ENCODE measurements around the gene MCCD1. TPM values are rescaled to one million over a fixed set of nuclear protein-coding genes. Genes with fewer than 3 reads are reported as not detected.
"Not testable (repeated sequence)": the region's sequence is repeated elsewhere in the genome, so short reads cannot be mapped to it uniquely, and the experiment has no call there.

The MCCD1 gene, protein sequence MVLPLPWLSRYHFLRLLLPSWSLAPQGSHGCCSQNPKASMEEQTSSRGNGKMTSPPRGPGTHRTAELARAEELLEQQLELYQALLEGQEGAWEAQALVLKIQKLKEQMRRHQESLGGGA
- not detected for total RNA-seq

DNA sequence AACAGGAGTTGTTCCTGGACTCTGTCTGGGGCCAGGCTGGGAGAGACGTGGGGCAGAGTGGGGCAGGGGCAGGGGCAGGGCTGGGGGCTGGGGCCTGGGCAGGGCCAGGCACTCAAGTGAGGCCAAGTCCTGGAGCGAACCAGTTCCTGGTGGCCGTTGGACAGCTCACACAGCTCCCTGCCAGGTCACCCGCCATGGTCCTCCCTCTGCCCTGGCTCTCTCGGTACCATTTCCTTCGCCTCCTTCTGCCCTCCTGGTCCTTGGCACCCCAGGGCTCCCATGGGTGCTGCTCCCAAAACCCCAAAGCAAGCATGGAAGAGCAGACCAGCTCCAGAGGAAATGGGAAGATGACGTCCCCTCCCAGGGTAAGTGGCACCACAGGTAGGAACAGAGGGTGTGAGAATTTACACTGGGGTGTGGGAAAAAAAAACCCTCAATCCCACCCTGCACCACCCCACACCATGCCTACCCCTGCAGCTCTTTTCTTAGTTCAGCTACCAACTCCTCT lies at the start of gene MCCD1:
MCCD1 (plus strand) TSS at position 142 of the 508 bp plus-strand sequence; CDS start at position 195, 53 bp downstream.
- DNase-seq = no peak

DNA sequence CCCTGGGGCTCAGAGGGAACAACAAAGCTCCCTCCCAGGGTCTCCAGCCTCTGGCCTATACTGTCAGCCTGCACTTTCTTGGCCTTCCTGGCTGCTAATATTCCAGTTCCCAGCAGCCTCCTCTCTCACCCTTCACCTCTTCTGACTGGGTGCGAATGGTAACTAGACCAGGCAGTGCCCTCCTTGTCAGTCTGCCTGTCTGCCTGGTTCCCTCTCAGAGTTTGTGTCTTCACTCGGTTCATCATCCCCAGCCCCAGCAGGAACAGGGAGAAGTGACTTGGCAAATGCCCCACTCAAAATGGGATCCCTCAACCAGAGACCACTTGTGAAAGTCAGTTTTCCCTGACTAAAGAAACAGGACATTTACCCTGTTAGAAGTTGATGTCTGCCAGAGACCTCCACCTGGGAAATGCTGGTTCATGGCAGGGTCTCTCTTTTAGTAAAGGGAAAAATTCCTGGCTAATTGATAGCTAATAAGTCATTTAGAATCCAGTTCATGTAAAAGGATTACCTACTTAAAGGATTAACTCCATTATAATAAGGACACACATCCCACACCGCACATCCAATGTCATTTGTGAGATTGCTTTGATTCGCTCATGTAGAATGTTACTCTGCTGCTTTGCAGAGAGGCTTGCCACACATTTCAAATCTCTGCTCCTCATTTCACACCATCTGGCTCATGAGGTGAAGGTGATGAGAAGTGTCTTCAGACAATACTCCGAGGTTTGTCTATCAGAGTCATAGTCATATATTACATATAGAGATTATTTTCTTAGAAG lies 49.4 kb upstream of the MCCD1 start:
- no peak for DNase-seq

DNA sequence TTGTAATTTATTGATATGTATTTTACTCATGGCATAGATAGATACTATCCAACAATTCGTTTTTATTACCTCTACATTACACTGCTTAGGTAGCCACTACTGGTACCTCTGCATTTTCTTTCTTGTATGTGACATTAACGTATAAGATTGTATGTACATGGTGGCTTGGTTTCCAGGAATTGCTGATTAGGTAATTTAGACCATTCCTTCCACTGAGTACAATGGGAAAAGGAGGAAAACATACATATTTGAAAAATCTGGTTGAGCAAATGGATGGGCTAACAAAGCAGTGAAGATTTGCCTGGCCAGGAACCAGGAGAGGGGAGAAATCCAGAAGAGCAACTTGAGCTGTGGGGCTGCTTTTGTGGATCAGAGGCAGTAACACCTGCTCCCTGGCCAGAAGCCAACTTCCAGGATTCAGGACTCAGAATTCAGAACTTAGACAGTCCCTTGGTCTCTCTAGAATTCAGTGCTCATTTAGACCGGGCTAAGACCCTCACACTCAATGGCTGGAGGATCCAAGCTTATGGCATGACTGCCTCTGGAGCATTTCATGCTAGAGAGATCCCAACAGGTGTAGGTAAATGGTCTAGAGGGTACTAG lies 48.7 kb upstream of the MCCD1 start:
- DNase-seq = no peak

DNA sequence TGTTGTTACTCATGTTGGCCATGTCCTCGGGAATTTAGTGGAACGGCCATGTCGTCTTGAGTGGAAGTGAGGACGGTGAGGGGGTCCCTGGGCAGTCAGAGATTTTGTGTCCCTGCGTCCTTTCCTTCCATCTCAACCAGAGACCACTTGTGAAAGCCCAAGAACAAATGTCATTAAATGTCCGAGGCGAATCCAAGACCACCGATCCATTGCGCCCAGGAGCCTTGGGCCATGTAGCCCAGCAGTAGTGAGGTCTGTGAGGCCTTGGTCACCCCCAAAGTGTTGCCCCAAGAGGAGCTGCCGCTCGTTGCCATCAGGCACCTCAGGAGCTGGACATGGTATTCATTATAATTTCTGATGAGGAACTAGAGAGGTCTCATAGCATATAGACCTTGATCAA lies 48.2 kb upstream of the MCCD1 start:
- no peak for DNase-seq

DNA sequence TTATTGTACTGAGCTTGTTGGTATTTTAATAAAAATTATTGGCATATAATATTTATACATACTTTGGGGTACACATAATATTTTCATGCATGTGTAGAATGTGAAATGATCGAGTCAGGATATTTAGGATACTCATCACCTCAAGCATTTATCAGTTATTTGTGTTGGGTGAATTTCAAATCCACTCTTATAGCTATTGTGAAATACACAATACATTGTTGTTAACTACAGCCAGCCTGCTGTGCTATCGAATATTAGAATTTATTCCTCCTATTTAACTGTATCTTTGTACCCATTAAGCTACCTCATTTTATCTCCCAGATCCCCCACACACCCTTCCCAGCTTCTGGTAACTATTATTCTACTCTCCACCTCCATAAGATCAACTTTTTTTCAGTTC lies 45.4 kb upstream of the MCCD1 start:
- DNase-seq = no peak

DNA sequence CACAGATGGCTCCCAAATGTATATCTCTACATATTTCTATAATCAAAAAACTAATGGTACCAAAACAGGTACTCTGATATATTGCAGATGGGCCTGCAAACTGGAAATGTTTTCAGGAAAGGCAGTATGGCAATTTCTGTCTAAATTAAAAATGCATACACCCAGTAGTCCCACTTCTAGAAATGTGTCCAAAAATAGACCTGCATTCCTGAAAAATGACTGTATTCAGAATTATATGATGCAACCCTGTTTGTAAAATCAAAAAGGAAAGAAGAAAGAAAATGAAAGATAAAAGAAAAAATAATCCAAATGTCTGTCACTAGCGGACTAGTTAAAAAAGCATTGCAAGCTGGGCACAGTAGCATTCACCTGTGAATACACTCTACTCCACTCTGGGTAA lies 43.7 kb upstream of the MCCD1 start:
- DNase-seq = no peak

DNA sequence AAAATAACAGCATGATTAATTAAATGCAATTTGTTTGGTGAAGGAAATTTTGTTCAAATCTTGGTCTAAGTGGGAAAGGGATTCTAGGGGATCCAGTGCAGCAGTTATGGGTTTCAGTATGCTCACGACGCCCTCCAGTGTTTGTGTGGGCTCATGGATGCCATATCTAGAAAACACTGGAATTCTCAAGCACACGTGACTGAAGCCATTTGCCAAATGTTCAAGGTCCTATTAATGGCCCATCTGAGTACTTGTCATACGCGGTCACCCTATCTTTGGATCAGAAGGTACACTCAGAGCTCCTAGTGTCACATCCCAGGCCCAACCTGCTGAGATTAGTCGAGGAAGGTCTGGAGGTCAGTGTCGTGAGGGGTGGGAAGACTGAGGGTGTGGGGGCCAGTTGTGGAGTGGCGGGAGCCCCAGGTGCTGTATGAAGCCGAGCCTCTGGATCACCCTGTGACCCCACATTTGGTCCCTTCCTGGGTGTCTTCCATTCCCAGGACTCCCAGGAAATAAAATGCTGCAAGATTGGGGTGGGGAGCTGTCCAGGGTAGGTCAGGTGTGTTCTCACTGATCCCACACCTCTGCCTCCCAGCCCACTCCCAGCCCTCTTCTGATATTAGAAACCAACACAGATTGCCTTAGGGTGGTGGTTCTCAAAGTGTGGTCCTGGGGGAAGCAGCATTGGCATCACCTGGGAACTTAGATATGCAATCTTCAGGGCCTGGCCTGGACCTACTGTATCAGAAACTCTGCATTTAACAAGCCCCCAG lies 42.5 kb upstream of the MCCD1 start:
- DNase-seq = not testable (repeated sequence)

DNA sequence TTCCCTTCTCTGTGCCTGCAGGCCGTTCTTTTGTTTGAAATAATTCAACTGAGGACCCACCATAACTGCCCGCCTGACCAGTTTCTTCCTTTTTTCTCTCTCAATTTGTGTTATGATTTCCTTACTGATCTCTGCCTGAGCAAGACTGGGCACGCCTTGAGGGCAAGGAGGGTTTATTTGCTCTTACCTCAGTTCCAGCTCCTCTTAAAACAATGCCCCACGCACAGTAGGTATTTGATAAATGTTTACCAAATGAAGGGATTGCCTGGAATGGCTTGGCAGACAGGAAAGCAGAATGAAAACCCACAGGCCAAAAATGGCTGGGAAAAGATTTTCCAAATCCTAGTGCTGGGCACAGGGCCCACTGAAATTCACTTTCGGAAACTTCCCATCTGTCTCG lies 41.1 kb upstream of the MCCD1 start:
- not testable (repeated sequence) for DNase-seq

DNA sequence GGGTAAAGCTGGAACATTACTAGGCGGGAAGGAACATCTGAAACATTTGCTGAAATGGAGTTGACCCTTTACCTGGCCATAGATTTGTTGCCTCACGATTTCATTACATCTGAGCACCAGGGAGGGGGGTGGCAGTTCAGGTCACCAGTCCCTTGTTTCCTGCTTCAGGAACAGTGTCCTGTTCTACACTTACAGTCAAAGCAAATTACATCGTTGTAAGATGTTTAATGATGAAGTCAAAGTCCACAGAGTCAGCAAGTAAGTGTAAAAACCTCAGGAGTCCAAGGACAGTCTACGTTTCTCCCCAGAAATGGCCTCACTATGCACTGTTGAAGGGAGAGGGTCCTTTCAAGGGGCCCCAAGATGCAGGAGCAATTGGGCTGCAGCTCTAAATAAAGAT lies 39.7 kb upstream of the MCCD1 start:
- DNase-seq = no peak

DNA sequence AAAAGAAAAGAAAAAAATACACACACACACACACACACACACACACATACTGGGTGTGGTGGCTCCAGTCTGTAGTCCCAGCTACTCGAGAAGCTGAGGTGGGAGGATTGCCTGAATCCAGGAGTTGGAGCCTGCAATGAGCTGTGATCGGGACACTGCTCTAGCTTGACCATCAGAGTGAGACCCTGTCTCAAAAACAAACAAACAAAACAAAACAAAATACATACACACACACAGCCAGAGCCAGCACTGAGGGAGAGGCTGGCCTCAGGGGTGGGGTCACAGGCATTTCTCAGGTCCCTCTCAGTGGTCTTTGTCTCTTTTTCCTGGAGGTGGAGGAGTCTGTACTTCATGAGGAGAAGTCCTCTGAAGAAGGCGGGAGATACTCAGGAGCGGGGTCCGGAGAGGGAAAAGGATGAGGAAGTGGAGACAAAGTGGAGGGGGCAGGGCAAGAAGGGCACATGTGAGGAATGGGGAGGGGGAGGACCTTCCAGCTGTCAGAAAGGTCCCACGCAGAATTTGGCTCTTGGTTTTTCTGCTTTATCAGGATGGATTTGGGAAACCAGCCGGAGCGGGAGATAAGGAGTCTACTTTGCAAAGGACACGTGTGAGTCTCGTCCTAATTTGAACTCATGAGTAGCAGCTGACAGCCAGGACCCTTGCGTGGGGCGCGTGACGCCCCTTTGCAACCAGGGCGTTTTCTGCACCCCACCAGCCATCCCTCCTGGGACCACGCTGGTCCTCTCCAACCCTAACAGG lies 38.5 kb upstream of the MCCD1 start:
- DNase-seq = no peak

DNA sequence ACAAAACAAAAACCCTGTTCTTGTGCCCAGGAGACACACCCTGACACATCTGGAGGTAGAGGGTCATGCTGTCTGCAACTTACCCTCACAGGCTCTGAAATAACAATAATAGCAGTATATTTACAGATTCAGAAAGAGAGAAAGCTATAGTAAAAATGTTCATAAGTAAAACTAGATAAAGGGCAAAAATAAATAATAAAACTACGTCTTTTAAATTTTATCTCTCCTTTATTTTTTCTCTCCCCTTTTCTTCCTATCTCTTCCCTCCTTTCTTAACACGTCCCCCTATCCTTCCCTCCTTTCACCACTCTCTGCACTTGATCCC lies 35.2 kb upstream of the MCCD1 start:
- DNase-seq = not testable (repeated sequence)

DNA sequence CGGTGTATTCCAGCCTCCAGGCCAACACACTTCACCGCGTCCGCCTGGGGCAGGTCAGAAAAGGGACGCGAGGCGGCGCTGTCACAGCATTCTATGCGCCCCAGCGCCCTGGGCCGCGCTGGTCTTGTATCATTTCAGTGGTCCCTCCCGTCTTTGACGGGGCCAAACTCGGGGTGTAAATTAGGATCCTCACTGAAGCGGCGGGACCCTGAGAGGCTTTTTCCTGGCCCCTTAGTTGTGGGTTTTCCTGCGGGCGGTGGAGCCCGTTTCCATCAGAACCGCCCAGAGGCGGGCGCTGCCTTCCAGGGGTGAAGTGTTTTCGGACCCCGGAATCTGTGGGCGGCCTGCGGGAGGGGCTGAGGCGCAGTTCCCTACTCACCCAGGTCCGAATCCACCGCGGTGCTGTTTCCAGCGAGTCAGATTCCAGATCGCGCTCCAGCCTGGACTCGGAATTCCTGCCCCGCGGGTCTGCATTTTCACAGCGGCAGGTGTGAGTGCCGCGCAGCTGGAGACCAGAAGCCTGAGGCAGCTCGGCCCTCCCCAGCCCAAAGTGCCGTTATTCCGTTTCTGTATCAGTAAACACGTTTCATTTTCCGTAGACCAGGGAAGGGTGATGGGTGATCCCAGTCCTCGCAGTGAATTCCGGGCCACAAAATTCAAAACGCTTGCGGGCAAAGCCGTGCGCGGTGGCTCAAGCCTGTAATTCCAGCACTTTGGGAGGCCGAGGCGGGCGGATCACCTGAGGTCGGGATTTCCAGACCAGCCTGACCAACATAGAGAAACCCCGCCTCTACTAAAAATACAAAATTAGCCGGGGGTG lies 34.7 kb upstream of the MCCD1 start:
- peak; percentile 12 for DNase-seq

DNA sequence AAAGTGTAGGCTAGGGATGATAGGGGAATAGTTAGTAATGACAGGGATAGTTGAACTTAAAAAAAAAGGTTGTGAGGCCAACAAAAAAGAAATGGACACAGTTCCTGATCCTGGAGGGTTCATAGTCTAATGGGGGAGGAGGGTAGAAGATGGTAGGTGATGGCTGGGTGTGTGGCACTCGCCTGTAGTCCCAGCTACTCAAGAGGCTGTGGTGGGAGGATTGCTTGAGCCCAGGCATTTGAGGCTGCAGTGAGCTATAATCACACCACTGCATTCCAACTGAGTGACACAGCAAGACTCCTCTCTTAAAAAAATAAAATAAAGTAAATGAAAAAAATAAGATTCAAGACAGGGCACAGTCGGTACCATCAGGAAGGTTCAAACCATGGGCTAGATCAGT lies 33.2 kb upstream of the MCCD1 start:
- no peak for DNase-seq

DNA sequence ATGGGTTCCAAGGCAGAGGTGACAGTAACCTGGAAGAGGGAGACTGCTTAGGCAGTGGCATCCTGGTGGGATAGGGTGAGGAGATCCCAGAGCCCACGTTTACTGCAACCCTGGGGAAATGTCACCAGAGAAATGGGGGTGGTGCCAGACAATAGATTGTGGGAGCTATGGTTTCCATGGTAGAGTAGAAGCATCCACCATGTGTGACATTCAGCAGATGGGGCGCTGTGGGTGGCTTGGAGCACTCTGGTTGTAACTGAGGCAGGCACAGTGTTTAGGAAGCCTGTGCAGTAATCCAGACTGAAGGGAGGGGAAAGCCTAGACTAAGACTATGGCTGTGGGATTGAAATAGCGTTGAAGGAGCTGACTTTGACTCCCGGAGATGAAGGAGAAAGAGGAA lies 31.9 kb upstream of the MCCD1 start:
- not testable (repeated sequence) for DNase-seq

DNA sequence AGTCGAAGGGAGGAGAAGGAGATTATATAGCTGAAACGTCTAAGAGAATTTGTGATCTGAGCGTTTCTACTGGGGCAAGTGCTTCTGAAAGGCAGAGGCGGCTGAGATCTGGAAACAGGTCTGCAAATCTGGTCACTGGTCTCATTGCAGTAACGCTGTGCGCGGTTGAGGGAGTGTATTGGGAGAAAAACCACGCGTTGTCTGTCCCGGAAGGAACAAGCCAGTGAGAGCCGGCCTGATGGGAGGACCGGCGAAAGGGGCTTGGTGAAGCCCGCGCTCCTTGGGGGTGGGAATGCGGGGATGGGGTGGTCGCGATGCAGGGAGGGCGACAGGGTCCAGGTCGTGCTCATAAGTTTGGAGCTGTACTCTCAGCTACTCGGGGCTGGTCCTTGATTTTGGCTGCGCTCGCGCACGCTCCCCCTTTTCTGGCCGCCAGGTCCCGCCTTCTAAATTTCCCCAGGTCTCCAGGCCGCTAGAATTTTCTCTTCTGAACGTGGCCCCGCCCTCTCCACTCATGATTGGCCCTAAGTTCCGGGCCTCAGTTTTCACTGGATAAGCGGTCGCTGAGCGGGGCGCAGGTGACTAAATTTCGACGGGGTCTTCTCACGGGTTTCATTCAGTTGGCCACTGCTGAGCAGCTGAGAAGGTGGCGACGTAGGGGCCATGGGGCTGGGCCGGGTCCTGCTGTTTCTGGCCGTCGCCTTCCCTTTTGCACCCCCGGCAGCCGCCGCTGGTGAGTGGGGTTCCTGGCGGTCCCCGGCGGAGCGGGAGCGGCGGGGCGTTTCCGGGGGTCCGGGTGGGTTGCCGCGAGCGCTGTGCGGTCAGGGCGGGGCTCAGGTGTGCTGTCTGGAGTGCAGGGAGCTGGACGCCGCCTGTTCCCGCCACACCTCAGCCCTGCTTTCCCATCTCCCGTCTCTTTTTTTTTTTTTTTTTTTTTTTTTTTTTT lies 31.0 kb upstream of the MCCD1 start, which contains the start of gene MICB:
MICB (plus strand) TSS at position 615 of the 946 bp plus-strand sequence; CDS start at position 664, 49 bp downstream.
- no peak for DNase-seq

DNA sequence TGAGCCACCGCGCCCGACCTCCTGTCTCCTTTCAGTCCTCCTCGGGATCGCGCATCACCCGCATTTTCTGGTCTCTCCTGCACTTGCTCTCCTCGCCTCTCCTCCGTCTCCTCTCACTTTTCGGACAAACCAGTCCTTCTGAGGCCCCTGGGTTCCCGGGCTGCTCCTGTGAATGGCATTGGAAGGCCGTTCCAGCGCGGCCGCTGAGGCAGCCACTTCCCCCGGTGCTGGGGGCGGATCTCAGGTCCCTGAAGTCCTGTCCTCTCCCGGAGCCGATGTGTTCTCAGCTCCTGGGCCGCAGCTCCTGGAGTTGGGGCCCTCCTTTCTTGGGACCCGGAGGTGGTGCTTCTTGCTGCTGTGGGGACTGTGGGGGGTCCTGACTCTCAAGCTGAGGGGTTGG lies 30.0 kb upstream of the MCCD1 start:
- no peak for DNase-seq

DNA sequence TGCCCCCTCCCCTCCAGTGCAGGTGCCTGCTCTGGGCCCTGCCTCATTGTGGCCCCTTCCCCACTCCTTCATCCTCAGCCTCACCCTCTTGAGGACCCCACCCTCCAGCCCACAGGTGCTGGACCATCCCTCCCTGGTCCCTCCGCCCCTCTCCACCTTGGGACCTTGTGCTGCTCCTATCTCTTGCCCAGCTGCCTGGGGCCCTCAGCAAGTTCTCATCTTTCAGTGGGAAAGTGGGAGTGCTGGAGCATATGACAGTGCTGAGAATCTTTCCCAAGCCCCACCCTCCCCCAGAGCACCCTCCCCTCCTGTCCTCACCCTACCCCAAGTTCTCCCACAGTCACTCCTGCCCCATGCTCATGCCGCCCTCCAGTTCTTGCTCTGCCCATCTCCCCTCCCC lies 29.1 kb upstream of the MCCD1 start:
- not testable (repeated sequence) for DNase-seq

DNA sequence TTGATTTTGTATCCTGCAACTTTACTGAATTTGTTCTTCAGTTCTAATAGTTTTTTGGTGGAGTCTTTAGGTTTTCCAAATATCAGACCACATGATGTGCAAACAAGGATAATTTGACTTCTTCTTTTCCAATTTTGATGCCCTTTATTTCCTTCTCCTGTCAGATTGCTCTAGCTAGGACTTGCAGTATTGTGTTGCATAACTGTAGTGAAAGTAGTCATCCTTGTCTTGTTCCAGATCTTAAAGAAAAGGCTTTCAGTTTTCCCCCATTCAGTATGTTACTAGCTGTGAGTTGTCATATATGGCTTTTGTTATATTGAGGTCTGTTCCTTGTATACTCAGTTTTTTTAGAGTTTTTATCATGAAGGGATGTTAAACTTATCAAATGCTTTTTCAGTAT lies 26.2 kb upstream of the MCCD1 start:
- DNase-seq = no peak

DNA sequence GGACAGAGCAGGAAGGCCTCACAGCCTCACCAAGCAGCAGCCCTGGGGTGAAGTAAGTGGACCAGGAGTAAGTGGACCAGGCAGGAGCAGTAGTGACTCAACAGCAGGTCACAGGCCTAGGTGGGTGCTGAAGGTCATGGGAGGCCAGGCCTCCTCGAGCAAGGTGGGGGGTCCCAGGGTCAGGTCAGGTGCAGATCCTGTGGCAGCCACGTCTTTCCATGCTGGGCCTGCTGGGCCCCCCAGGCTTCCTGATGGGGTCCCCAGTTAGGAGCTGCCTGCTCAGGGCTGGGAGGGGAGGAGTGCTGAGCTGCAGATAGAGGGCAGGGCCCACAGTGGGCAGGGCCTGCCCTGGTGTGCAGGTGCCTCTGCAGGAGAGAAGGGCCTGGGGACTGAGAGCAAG lies 19.7 kb upstream of the MCCD1 start:
- DNase-seq = not testable (repeated sequence)

DNA sequence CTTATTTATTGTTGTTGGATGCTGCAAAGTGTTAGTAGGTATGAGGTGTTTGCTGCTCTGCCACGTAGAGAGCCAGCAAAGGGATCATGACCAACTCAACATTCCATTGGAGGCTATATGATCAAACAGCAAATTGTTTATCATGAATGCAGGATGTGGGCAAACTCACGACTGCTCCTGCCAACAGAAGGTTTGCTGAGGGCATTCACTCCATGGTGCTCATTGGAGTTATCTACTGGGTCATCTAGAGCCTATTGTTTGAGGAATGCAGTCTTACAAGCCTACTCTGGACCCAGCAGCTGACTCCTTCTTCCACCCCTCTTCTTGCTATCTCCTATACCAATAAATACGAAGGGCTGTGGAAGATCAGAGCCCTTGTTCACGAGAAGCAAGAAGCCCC lies 18.8 kb upstream of the MCCD1 start:
- DNase-seq = no peak
